Cardiac muscle cell (in vitro differentiated cells and primary cell): ENCODE results near the gene FBXO41. TPM values are rescaled to one million over a fixed set of nuclear protein-coding genes. Genes with fewer than 3 reads are reported as not detected.

Source experiments
- DNase-seq, 2 donors: peaks; one replicate each; pipeline versions ENCODE4 v3.0.0 to v3.0.0-alpha.2; 2010 to 2017; ENCODE audit warnings: low read depth in 1 of 2, low spot score in 1 of 2
- H3K27ac ChIP-seq: fragments of 200-600 bp; sonication (generic); 2 replicates; pipeline ENCODE4 v1.5.1; 2016
- H3K27me3 ChIP-seq: fragments of 200-600 bp; sonication (generic); 2 replicates; pipeline ENCODE4 v1.6.0; 2016; ENCODE audit warnings: control low read depth
- H3K36me3 ChIP-seq: fragments of 200-600 bp; sonication (generic); 2 replicates; pipeline ENCODE4 v1.5.1; 2016; ENCODE audit warnings: control low read depth
- H3K4me1 ChIP-seq: fragments of 200-600 bp; sonication (generic); 2 replicates; pipeline ENCODE4 v1.8.1; 2017; ENCODE audit warnings: low read depth, mild to moderate bottlenecking, mixed run types
- H3K4me3 ChIP-seq: fragments of 200-600 bp; sonication (generic); 2 replicates; pipeline ENCODE4 v1.5.1; 2016; ENCODE audit warnings: mild to moderate bottlenecking
- H3K9me3 ChIP-seq: fragments of 200-600 bp; sonication (generic); 2 replicates; pipeline ENCODE4 v1.5.1; 2017; ENCODE audit warnings: low read depth, mild to moderate bottlenecking, control low read depth
- polyA plus RNA-seq: library from polyadenylated mRNA; unstranded; fragments of >200 nt; fragmentation: Nextera tagmentation; extraction: Ambion mirVana; gene quantifications from 2 replicates; pipeline ENCODE4 v1.2.1, GENCODE V29; 2016
- total RNA-seq: library from RNA; depleted of rRNA; stranded (reverse); fragments of >200 nt; gene quantifications from 2 replicates; pipeline ENCODE4 v1.2.3, GENCODE V29; 2016
- TF ChIP-seq, protein P1 (sequence below): IDR thresholded peaks from 2 replicates; pipeline ENCODE4 v1.5.1; 2012; ENCODE audit warnings: low read depth, mild to moderate bottlenecking, low read length

FBXO41 gene
- total and polyA plus RNA-seq, 2 experiments from 2014 or later = 1.0 to 4.1 TPM

DNA sequence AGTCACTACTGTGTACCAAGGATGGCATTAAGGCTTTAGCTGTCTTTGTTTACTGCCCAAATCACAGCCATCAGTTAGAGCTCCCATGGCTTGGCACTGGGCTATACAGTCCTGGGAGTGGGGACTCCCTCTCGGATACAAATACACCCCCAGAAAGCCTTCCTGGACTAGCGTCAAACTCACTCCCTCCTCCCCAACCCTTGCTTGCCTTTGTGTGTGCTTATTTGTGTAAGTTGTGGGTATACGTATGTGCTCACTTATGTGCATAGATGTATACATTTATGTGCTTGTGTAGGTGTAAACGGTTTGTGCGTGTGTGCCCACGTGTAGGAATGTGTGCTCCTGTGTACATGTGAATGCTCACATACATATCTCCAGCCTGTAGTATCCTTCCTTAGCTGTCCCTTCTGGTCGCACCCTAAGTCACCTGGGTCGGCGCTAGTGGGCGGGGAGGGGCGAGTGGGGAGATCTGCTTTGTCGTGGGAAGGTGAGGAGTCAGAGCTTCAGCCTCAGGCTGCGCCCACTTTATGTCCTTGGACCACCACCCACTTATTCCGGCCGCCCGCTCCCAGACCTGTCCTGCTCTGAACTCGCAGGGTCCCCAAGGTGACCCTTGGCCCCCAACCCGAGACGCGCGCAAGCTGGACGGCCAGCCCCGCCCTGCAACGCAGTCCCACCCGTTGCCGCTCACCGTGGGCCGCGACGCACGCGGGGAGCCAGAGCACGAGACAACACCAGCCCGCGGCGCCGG lies 51.7 kb downstream of the FBXO41 start:
- Histone ChIP-seq H3K27me3 (no peaks in the 10 kb centered on the region), H3K4me3 (peak overlapping the region; percentile 72), H3K36me3 (peaks cover 3% of the 10 kb centered on the region), H3K27ac (peak overlapping the region; percentile 10), H3K9me3 (no peaks in the 10 kb centered on the region), H3K4me1 (peaks cover 11% of the 10 kb centered on the region)
- TF ChIP-seq, protein P1, sequence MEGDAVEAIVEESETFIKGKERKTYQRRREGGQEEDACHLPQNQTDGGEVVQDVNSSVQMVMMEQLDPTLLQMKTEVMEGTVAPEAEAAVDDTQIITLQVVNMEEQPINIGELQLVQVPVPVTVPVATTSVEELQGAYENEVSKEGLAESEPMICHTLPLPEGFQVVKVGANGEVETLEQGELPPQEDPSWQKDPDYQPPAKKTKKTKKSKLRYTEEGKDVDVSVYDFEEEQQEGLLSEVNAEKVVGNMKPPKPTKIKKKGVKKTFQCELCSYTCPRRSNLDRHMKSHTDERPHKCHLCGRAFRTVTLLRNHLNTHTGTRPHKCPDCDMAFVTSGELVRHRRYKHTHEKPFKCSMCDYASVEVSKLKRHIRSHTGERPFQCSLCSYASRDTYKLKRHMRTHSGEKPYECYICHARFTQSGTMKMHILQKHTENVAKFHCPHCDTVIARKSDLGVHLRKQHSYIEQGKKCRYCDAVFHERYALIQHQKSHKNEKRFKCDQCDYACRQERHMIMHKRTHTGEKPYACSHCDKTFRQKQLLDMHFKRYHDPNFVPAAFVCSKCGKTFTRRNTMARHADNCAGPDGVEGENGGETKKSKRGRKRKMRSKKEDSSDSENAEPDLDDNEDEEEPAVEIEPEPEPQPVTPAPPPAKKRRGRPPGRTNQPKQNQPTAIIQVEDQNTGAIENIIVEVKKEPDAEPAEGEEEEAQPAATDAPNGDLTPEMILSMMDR = no peak
- DNase-seq = no peak

- DNase-seq = no peak
- peaks cover 3% of the 10 kb centered on the region for H3K36me3 ChIP-seq
Measured at GRCh38 chr2:73228631-73229030, 55.6 kb downstream of the FBXO41 start.

DNA sequence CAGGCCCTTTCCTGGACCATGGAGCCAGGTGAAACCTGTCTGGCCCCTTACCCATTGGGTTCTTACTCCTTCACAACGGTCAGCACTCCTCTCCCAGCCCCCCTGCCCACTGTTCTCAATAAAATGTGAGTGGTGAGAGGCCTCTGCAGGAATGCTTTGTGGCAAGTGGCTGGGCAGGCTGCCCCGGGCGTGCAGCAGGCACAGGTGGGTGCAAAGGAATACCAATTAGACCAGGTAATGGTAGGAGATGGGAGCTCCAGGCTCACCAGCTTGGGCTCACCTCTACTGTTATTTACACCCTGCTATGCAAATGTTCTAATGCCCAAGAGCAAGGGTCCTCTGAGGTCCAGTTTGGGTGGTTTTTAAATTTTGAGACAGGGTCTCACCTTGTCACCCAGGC lies 57.2 kb downstream of the FBXO41 start:
- H3K36me3 ChIP-seq = peaks cover 4% of the 10 kb centered on the region
- H3K27ac ChIP-seq = no peak overlapping the region
- H3K4me1 ChIP-seq = no peaks in the 10 kb centered on the region
- H3K9me3 ChIP-seq = no peaks in the 10 kb centered on the region
- no peak overlapping the region for H3K4me3 ChIP-seq
- no peaks in the 10 kb centered on the region for H3K27me3 ChIP-seq
- DNase-seq = no peak
- TF ChIP-seq, protein P1 = no peak

More at GRCh38 chr2:73228631-73229030, 55.6 kb downstream of the FBXO41 start:
- TF ChIP-seq, protein P1 = no peak
- Histone ChIP-seq H3K27me3 (no peaks in the 10 kb centered on the region), H3K4me1 (peaks cover 4% of the 10 kb centered on the region), H3K4me3 (no peak overlapping the region), H3K9me3 (no peaks in the 10 kb centered on the region), H3K27ac (no peak overlapping the region)

- no peak overlapping the region for H3K4me3 ChIP-seq
- no peaks in the 10 kb centered on the region for H3K9me3 ChIP-seq
- no peaks in the 10 kb centered on the region for H3K4me1 ChIP-seq
- TF ChIP-seq, protein P1 = no peak
- no peaks in the 10 kb centered on the region for H3K27me3 ChIP-seq
- H3K27ac ChIP-seq = no peak overlapping the region
- no peak for DNase-seq
- peaks cover 10% of the 10 kb centered on the region for H3K36me3 ChIP-seq
Measured at GRCh38 chr2:73225513-73226360, 58.5 kb downstream of the FBXO41 start.

DNA sequence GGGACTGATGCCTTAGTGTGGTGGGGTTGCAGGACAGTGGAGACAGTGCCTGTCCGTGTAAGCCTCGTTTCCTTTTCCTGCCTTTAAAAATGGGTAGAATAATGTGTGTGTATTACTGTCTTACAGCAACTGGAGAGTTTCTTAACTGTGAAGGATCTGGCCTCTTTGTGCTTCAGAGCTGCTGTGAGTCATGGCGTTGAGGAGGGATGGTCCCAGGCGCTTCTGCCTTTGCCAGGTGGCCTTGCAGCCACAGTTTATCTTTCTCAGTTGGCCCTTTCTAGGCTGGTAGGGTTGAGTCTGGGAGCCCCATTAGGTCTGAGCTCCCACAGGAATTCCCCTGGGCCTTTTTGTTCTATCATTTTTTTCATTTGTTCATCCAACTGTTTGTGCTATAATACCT lies 60.5 kb downstream of the FBXO41 start:
- Histone ChIP-seq H3K9me3 (no peaks in the 10 kb centered on the region), H3K36me3 (peaks cover 9% of the 10 kb centered on the region), H3K4me1 (no peaks in the 10 kb centered on the region), H3K27ac (no peak overlapping the region), H3K4me3 (no peak overlapping the region), H3K27me3 (no peaks in the 10 kb centered on the region)
- TF ChIP-seq, protein P1 = no peak
- DNase-seq = no peak
